ENCODE measurements around the gene MED22.
"Not testable (repeated sequence)": the region's sequence is repeated elsewhere in the genome, so short reads cannot be mapped to it uniquely, and the experiment has no call there.

Gene MED22

DNA sequence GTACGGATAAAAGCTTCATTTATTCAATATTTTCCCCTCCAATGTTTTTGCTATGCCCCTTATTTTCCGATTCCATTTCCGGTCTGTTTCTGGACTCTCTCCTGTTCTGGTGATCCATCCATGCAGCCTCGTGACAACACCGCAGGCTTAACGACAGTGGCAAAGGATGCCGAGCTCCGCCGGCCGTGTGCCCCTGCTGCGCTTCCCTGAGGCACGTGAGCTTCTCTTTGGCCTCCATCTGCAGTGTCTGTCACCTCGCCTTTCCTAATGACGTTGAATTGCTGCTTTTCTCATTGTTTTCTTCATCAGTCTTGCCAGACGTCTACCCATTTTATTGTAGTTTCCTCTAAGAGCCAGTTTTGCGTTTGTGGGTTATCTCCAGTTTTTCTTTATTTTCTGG, 40.6 kb downstream of the MED22 start:
- DNase-seq (ENCODE audit: low read depth in 2 of 3, low spot score in 2 of 3), result no peak

DNA sequence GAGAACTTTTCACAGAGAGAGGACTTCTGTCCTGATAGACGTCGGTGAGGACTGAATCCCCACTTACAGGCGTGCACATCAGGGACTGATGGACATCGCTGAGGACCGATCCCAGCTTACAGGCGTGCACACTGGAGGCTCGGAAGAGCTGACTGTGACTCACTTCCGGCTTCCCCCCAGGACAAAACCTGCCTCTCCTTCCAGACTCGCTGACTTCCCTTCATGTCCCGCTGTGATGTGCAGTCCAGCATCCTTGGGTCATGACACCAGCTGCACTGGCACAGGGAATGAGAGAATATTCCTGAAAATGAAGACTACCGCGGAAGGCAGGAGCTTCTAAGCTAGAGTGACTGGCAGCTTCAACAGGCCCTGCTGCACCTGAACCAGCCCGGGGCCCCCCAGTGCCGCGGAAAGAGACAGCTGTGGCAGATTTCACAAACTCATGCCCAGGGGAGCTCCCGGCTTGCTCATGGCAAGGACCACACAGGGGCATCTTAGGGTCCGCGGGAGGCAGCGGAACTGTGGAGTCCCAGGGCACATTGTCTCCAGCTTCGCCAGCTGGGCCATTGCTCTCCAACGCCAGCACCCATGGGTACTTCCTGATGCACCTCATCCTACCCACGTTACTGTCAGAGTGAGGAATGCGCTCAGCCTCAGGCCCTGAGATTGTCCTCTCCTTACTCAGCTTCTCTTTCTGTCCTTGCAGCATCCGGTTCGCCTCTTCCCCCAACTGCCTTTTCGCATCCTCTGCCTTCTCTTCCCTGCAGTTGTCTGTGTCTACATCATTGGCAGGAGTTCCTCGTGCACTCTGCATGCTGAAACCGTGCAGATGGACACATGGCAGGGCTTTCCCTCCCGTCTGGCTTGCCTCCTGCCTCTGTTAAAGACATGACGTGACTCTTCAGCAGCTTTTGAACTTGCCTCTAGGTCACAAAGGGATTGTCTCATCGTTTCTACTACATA, 41.4 kb downstream of the MED22 start:
- DNase-seq (ENCODE audit: low read depth in 2 of 3, low spot score in 2 of 3), result no peak

DNA sequence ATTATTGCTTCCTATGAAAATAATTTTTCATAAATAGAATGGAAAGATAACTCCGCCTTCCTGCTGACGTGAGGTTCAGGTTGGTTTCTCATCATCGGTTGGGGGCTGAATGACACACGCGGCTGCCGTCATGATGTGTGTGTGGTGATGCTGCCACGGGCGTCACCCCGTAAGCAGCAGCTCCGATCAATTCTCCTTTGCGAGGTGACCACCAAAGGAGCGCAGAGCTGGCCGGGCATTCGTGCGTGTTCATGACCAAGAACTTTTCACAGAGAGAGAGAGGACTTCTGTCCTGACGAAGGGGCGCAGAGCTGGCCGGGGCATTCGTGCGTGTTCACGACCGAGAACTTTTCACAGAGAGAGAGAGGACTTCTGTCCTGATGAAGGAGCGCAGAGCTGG, 42.2 kb downstream of the MED22 start:
- DNase-seq (ENCODE audit: low read depth in 2 of 3, low spot score in 2 of 3), result no peak

DNA sequence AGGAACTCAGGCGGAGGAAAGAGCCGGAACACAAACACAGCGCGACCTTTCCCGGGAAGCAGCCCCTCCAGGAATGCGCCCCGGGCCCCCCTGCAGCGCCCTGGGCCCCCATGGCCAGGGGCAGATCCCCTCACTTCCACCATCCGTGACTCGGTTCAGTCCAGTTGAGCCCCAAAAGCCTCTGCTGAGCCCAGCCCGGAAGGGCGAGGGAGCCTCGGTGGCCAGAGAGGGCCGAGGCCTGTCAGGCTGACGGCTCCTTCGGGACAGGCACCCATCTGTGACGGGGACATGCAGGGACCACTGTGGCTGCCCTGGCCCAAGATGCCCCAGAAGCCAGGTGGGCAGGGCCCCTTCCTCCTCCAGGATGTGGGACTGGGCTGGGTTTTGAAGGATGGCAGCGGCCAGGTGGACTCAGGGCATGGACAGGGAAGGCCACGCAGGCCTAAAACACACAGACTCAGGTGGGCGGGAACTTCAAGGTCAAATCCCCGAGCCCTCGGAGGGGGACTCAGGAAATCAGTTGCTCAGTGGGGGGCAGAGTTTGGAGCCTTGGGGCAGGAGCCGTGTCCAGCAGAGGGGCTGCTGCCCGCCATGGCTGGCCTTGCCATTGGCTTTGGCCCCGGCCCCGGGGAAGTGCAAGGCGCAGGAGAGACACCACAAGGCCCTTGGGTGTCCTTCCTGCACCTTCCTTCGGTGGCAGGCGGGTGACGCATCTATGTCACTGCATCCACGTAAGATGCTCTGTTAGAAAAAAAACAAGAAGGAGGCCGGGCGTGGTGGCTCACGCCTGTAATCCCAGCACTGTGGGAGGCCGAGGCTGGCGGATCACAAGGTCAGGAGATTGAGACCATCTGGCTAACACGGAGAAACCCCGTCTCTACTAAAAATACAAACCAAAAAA, 43.2 kb downstream of the MED22 start:
- no peak for DNase-seq (ENCODE audit: low read depth in 2 of 3, low spot score in 2 of 3)

GRCh38 chr9:133304158-133304470, 43.8 kb downstream of the MED22 start:
- DNase-seq (ENCODE audit: low read depth in 2 of 3, low spot score in 2 of 3), result no peak

DNA sequence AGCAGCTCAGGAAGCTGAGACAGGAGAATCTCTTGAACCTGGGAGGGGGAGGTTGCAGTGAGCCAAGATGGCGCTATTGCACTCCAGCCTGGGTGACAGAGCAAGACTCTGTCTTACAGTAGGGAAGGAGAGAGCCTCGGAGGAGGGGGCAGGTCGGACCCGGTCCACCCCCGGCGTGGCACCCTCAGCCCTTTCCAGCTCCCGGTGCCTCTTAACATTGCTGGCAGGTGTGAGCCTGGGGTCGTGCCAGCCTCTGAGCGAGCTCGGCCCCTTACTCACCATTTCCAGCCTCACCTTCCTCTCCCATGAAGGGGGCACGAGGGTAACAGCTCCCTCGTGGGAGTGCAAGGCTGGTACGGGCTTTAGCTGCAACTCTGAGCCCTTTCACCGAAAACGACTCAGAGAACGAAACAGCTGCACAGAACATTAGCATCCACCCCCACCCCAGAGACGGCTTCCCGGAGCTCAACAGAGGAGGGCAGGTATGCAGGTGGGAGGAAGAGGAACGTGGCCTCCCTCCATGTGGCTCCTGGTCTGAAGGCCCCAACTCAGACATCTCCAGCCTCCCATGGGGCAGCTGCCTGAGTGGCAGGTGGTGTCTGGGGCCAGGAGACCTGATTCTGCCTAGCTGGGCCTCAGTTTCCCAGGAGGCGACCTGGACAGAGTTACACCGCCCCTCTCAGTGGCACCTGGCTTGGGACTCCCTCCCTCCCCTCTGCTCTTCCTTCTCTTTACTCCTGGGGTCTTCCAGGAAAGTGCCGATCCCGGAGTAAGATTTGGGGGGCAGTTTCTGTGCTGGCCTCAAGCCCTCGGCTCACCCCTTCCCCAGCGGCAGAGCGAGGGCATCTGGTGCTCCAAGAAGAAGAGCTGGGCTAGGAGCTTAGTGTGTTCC, 44.4 kb downstream of the MED22 start:
- no peak for DNase-seq (ENCODE audit: low read depth in 2 of 3, low spot score in 2 of 3)

DNA sequence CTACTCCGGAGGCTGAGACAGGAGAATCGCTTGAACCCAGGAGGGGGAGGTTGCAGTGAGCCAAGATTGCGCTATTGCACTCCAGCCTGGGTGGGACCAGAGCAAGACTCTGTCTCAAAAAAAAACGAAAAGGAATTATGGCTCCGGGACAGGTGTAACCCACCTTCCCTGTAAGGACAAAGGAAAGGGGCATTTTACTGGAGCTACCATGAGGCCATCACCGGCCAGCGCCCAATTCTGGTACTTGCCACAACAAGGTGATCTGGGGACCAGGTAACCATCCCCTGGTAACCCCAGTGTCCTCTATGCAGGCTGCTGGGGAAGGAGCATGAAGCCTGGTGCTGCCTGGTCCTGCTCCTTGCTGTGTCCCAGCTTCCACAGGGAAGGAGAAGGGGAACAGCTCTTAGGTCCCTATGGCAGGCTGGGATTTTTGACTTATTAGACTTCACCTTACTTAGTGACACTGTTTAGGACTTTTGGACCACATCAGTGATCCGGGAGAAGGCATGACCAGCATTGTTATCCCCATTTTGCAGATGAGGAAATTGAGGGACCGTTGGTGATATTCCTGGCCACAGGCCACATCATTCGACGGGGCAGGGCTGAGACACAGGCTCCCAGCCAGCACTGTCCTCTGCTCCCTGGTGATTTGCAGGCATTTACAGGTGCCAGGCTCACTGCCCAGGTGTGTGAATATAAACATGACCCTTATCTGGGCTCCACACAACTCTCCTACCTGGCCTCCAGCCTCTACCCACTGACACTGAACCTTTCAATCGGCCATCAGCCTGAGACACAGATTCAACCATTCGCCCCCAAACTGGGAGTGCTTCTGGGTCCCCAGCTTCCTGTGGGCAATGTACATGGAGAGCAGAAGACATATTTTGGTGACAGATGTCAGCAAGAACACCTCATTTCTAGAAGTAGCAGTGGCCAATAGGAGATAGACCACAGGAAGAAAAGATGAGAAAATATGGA, 46.4 kb downstream of the MED22 start:
- no peak for DNase-seq (ENCODE audit: low read depth in 2 of 3, low spot score in 2 of 3)

- DNase-seq (ENCODE audit: low read depth in 2 of 3, low spot score in 2 of 3), result not testable (repeated sequence)
Measured at GRCh38 chr9:133299996-133300395, 47.9 kb downstream of the MED22 start.

- no peak for DNase-seq (ENCODE audit: low read depth in 2 of 3, low spot score in 2 of 3)
Measured at GRCh38 chr9:133294257-133294656, 53.7 kb downstream of the MED22 start.

DNA sequence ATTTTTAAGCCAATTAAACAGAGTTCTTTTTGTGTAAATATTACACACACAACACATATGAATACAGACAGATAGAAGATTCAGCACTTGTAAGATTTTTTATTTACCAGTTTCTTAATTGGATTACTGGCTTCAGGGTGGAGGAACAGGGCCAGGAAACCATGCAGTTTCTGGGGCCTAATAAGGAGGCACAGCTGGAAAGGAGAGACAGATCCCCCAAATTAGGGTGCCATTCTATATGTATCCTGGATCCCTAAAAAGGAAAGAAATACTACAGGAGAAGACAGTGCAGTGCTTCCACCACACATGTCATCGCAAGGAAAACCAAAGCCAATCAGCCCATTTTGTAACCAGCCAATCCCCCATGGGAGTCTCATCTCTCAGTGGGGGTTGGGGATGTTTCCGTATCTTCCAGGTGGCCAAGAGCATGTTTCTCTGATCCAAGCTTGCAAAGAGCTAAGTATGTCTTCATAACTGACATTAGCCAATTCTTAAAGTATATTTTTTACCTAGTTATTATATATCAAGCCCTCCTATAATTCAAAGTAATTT, 57.1 kb downstream of the MED22 start:
- DNase-seq (ENCODE audit: low read depth in 2 of 3, low spot score in 2 of 3), result no peak

Measured in activated CD8-positive, alpha-beta memory T cell treated with anti-CD3 and anti-CD28 coated beads for 48 hours (primary cell).